Liver (tissue), 9 donors: ENCODE data around the gene SERTAD2. TPM values are rescaled to one million over a fixed set of nuclear protein-coding genes. Genes with fewer than 3 reads are reported as not detected.

Experiments used
- DNase-seq: peaks from one replicate; pipeline ENCODE4 v3.0.0-alpha.2; 2017; ENCODE audit warnings: low spot score
- H3K27ac ChIP-seq, 2 donors: one replicate each; pipeline ENCODE4 v1.7.0; 2013; ENCODE audit warnings: inconsistent platforms in 2 of 2, low read length in 2 of 2, control low read depth in 1 of 2, low read depth in 1 of 2, mild to moderate bottlenecking in 1 of 2
- H3K27me3 ChIP-seq, 4 donors: one replicate each; pipeline versions ENCODE4 v1.6.1 to v1.7.0; 2013; ENCODE audit warnings: low read length in 3 of 4, inconsistent platforms in 1 of 4, mild to moderate bottlenecking in 1 of 4, moderate library complexity in 1 of 4; ENCODE audit not compliant: control insufficient read depth in 4 of 4, insufficient read depth in 4 of 4
- H3K36me3 ChIP-seq, 4 donors: one replicate each; pipeline versions ENCODE4 v1.6.1 to v1.7.0; 2013; ENCODE audit warnings: low read length in 3 of 4, mild to moderate bottlenecking in 3 of 4, low read depth in 1 of 4, moderate library complexity in 1 of 4; ENCODE audit not compliant: control insufficient read depth in 4 of 4, insufficient read depth in 3 of 4
- H3K4me1 ChIP-seq, 4 donors: one replicate each; pipeline versions ENCODE4 v1.6.1 to v1.7.0; 2013; ENCODE audit warnings: low read length in 3 of 4, mild to moderate bottlenecking in 3 of 4, moderate library complexity in 1 of 4; ENCODE audit not compliant: control insufficient read depth in 4 of 4, insufficient read depth in 4 of 4
- H3K4me3 ChIP-seq, 3 donors: one replicate each; pipeline versions ENCODE4 v1.6.1 to v1.7.0; 2013; ENCODE audit warnings: low read length in 3 of 3, control low read depth in 1 of 3, low read depth in 1 of 3, mild to moderate bottlenecking in 1 of 3
- H3K9ac ChIP-seq, 2 donors: one replicate each; pipeline ENCODE4 v1.7.0; 2013; ENCODE audit warnings: low read length in 2 of 2, mild to moderate bottlenecking in 2 of 2, moderate library complexity in 2 of 2, control low read depth in 1 of 2, low read depth in 1 of 2
- H3K9me3 ChIP-seq, 4 donors: one replicate each; pipeline versions ENCODE4 v1.6.1 to v1.7.0; 2013; ENCODE audit warnings: low read length in 3 of 4; ENCODE audit not compliant: control insufficient read depth in 4 of 4
- EGR1 ChIP-seq, 2 donors: IDR thresholded peaks; 2 replicates each; pipeline ENCODE4 v1.6.1; 2016 to 2018; ENCODE audit warnings: antibody characterized with exemption in 2 of 2, low read depth in 2 of 2
- FOXA1 ChIP-seq: IDR thresholded peaks from 2 replicates; pipeline ENCODE4 v1.6.1; 2016; ENCODE audit warnings: antibody characterized with exemption
- FOXA2 ChIP-seq: IDR thresholded peaks from 2 replicates; pipeline ENCODE4 v1.6.1; 2016; ENCODE audit warnings: antibody characterized with exemption
- GABPA ChIP-seq, 2 donors: IDR thresholded peaks in 1 of 2; conservative IDR thresholded peaks in 1 of 2; 2 replicates each; pipeline ENCODE4 v1.6.1; 2016; ENCODE audit warnings: antibody characterized with exemption in 2 of 2, mild to moderate bottlenecking in 1 of 2, moderate library complexity in 1 of 2
- HNF4A ChIP-seq, 2 donors: conservative IDR thresholded peaks; 2 replicates each; pipeline ENCODE4 v1.6.1; 2016; ENCODE audit warnings: antibody characterized with exemption in 2 of 2, mild to moderate bottlenecking in 2 of 2
- HNF4G ChIP-seq: IDR thresholded peaks from 2 replicates; pipeline ENCODE4 v1.6.1; 2016; ENCODE audit warnings: antibody characterized with exemption
- JUND ChIP-seq, 2 donors: IDR thresholded peaks; 2 replicates each; pipeline ENCODE4 v1.6.1; 2016; ENCODE audit warnings: antibody characterized with exemption in 2 of 2
- NR2F2 ChIP-seq: IDR thresholded peaks from 2 replicates; pipeline ENCODE4 v1.6.1; 2016; ENCODE audit warnings: antibody characterized with exemption
- RAD21 ChIP-seq, 2 donors: IDR thresholded peaks; 2 replicates each; pipeline ENCODE4 v1.6.1; 2016; ENCODE audit warnings: antibody characterized with exemption in 2 of 2, mild to moderate bottlenecking in 2 of 2
- RXRA ChIP-seq, 2 donors: IDR thresholded peaks; 2 replicates each; pipeline ENCODE4 v1.6.1; 2017 to 2018; ENCODE audit warnings: antibody characterized with exemption in 2 of 2, mild to moderate bottlenecking in 1 of 2
- SP1 ChIP-seq: IDR thresholded peaks from 2 replicates; pipeline ENCODE4 v1.6.1; 2018; ENCODE audit warnings: antibody characterized with exemption, mild to moderate bottlenecking
- TAF1 ChIP-seq: conservative IDR thresholded peaks from 2 replicates; pipeline ENCODE4 v1.6.1; 2016; ENCODE audit warnings: antibody characterized with exemption, mild to moderate bottlenecking
- YY1 ChIP-seq: IDR thresholded peaks from 2 replicates; pipeline ENCODE4 v1.6.1; 2016; ENCODE audit warnings: antibody characterized with exemption, mild to moderate bottlenecking
- WGBS: extraction: QIAGEN DNeasy Blood & Tissue Kit; methylation state at CpG from one replicate; pipeline ENCODE4 v1.1.7; 2013; 5-methylcytosine and 5-hydroxymethylcytosine counted together
- polyA plus RNA-seq, 2 donors: library from polyadenylated mRNA; stranded (reverse) in 1 of 2; unstranded in 1 of 2; fragments of 200-250 nt in 1 of 2; fragments of >200 nt in 1 of 2; fragmentation: Nextera tagmentation in 1 of 2; extraction: Ambion mirVana in 1 of 2; gene quantifications; one replicate each; pipeline versions ENCODE4 v1.2.1 to v1.2.3, GENCODE V29; 2013 to 2015
- total RNA-seq, 2 donors: library from RNA; depleted of rRNA; stranded (reverse); fragments of >200 nt; gene quantifications; one replicate each; pipeline ENCODE4 v1.2.3, GENCODE V29; 2014
- TF ChIP-seq, protein P1 (sequence below): fragments of 150-350 bp; IDR thresholded peaks from 2 replicates; pipeline ENCODE4 v1.5.1; 2017; ENCODE audit warnings: improper control_type of control experiment, low read depth, low read length; ENCODE audit not compliant: missing input control
- TF ChIP-seq, protein P2 (sequence below): IDR thresholded peaks from 2 replicates; pipeline ENCODE4 v1.6.1; 2016; ENCODE audit warnings: antibody characterized with exemption
- TF ChIP-seq, protein P3 (sequence below): IDR thresholded peaks from 2 replicates; pipeline ENCODE4 v1.6.1; 2016; ENCODE audit warnings: antibody characterized with exemption
- TF ChIP-seq, protein P4 (sequence below): IDR thresholded peaks from 2 replicates; pipeline ENCODE4 v1.6.1; 2016; ENCODE audit warnings: antibody characterized with exemption
- TF ChIP-seq, protein P5 (sequence below): IDR thresholded peaks from 2 replicates; pipeline ENCODE4 v1.6.1; 2016; ENCODE audit warnings: antibody characterized with exemption, mild to moderate bottlenecking
- donor health status: healthy.
- donor health status: healthy.
- donor health status: healthy.
- donor health status: healthy.
- donor health status: healthy.

SERTAD2 gene
- total and polyA plus RNA-seq, 4 donors, result 5.1 to 13.3 (median 6.4) TPM

DNA sequence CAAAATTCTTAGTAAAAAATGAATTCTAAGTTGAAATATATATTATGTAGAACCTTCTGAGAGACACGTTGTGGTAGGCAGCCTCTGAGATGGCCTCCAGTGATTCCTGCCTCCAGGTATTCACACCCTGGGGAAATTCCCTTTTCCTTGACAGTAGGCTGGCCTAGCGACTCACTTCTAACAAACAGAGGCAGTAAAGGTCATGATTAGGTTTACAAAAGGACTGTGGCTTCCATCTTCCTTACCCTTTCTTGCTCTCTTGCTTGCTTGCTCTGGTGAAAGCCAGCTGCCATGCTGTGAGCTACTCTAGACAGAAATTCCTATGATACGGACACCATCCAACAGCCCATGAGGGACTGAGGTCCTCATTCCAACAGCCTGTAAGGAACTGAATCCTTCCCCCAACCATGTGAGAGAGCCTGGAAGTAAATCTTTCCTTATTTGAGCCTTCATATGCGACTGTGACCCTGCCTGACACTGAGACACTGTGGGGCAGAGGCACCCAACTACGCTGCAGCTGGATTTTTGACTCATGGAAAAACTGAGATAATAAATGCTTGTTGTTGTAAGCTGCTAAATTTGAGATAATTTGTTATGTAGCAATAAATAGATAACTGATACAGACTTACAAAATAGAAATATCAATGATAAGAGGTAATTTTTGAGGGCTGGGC lies 32.7 kb upstream of the SERTAD2 start:
- H3K27ac ChIP-seq, result peak overlapping the region in 1 of 2 donors; percentile 5
- 82% methylated on average over 5 of the region's 5 CpGs for WGBS
- no peak for TF ChIP-seq TAF1
- TF ChIP-seq YY1, result no peak
- TF ChIP-seq NR2F2, result no peak
- TF ChIP-seq, protein P1, sequence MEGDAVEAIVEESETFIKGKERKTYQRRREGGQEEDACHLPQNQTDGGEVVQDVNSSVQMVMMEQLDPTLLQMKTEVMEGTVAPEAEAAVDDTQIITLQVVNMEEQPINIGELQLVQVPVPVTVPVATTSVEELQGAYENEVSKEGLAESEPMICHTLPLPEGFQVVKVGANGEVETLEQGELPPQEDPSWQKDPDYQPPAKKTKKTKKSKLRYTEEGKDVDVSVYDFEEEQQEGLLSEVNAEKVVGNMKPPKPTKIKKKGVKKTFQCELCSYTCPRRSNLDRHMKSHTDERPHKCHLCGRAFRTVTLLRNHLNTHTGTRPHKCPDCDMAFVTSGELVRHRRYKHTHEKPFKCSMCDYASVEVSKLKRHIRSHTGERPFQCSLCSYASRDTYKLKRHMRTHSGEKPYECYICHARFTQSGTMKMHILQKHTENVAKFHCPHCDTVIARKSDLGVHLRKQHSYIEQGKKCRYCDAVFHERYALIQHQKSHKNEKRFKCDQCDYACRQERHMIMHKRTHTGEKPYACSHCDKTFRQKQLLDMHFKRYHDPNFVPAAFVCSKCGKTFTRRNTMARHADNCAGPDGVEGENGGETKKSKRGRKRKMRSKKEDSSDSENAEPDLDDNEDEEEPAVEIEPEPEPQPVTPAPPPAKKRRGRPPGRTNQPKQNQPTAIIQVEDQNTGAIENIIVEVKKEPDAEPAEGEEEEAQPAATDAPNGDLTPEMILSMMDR, result no peak
- no peak for TF ChIP-seq RAD21 (IDR thresholded peaks at IDR 0.05)
- TF ChIP-seq, protein P2, sequence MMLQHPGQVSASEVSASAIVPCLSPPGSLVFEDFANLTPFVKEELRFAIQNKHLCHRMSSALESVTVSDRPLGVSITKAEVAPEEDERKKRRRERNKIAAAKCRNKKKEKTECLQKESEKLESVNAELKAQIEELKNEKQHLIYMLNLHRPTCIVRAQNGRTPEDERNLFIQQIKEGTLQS, result no peak
- no peak for TF ChIP-seq JUND (IDR thresholded peaks at IDR 0.05)
- TF ChIP-seq RXRA (IDR thresholded peaks at IDR 0.05), result no peak
- TF ChIP-seq FOXA2, result no peak
- TF ChIP-seq SP1, result no peak
- no peak overlapping the region for H3K4me3 ChIP-seq
- no peak for DNase-seq
- no peaks in the 10 kb centered on the region for H3K9me3 ChIP-seq
- no peaks in the 10 kb centered on the region for H3K36me3 ChIP-seq
- peaks cover 5 to 49% (median 33%) of the 10 kb centered on the region in 4 donors for H3K4me1 ChIP-seq
- no peaks in the 10 kb centered on the region for H3K27me3 ChIP-seq
- no peak overlapping the region for H3K9ac ChIP-seq

DNA sequence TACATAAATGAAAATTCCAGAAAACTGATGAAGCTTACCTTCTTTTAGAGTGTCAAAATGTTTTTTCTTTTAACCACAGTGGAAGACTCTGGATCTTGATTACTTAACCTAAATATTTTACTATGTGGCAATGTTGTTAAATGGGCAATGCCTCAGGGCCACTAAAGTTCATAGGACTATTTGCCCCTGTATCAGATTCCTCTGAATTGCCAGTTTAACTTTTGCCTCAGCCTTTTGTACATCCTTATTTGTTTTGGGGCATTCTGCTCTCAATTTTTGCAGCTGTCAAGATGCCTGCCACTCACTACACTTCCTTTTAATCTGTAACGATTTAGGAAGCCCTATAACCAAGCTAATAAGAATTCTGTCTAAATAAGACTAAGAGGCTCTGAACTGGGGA lies 31.7 kb upstream of the SERTAD2 start:
- no peaks in the 10 kb centered on the region for H3K36me3 ChIP-seq
- 27% methylated on average over 1 of the region's 1 CpG for WGBS
- peak overlapping the region; percentile 28 to 50 (median 44) for H3K4me3 ChIP-seq
- peaks cover 5 to 49% (median 33%) of the 10 kb centered on the region in 4 donors for H3K4me1 ChIP-seq
- no peak for DNase-seq
- H3K27me3 ChIP-seq, result no peaks in the 10 kb centered on the region
- H3K27ac ChIP-seq, result peak overlapping the region; percentile 70
- peak overlapping the region in 1 of 2 donors; percentile 48 for H3K9ac ChIP-seq
- H3K9me3 ChIP-seq, result no peaks in the 10 kb centered on the region
- TF ChIP-seq GABPA (IDR thresholded peaks at IDR 0.05 in 1 of 2, conservative IDR thresholded peaks at IDR 0.05 in 1 of 2), result peak in 1 of 2 donors; percentile 50
- peak; percentile 88 for TF ChIP-seq HNF4G
- peak; percentile 69 for TF ChIP-seq NR2F2
- TF ChIP-seq, protein P3, sequence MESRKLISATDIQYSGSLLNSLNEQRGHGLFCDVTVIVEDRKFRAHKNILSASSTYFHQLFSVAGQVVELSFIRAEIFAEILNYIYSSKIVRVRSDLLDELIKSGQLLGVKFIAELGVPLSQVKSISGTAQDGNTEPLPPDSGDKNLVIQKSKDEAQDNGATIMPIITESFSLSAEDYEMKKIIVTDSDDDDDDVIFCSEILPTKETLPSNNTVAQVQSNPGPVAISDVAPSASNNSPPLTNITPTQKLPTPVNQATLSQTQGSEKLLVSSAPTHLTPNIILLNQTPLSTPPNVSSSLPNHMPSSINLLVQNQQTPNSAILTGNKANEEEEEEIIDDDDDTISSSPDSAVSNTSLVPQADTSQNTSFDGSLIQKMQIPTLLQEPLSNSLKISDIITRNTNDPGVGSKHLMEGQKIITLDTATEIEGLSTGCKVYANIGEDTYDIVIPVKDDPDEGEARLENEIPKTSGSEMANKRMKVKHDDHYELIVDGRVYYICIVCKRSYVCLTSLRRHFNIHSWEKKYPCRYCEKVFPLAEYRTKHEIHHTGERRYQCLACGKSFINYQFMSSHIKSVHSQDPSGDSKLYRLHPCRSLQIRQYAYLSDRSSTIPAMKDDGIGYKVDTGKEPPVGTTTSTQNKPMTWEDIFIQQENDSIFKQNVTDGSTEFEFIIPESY, result peak; percentile 80
- TF ChIP-seq YY1, result peak; percentile 92
- TF ChIP-seq SP1, result peak; percentile 93
- TF ChIP-seq, protein P4, sequence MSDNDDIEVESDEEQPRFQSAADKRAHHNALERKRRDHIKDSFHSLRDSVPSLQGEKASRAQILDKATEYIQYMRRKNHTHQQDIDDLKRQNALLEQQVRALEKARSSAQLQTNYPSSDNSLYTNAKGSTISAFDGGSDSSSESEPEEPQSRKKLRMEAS, result peak; percentile 81
- TF ChIP-seq FOXA2, result peak; percentile 83
- TF ChIP-seq RXRA (IDR thresholded peaks at IDR 0.05), result peak; percentile 96 to 98
- TF ChIP-seq, protein P1, result no peak
- peak; percentile 49 to 68 for TF ChIP-seq RAD21 (IDR thresholded peaks at IDR 0.05)
- TF ChIP-seq, protein P5, sequence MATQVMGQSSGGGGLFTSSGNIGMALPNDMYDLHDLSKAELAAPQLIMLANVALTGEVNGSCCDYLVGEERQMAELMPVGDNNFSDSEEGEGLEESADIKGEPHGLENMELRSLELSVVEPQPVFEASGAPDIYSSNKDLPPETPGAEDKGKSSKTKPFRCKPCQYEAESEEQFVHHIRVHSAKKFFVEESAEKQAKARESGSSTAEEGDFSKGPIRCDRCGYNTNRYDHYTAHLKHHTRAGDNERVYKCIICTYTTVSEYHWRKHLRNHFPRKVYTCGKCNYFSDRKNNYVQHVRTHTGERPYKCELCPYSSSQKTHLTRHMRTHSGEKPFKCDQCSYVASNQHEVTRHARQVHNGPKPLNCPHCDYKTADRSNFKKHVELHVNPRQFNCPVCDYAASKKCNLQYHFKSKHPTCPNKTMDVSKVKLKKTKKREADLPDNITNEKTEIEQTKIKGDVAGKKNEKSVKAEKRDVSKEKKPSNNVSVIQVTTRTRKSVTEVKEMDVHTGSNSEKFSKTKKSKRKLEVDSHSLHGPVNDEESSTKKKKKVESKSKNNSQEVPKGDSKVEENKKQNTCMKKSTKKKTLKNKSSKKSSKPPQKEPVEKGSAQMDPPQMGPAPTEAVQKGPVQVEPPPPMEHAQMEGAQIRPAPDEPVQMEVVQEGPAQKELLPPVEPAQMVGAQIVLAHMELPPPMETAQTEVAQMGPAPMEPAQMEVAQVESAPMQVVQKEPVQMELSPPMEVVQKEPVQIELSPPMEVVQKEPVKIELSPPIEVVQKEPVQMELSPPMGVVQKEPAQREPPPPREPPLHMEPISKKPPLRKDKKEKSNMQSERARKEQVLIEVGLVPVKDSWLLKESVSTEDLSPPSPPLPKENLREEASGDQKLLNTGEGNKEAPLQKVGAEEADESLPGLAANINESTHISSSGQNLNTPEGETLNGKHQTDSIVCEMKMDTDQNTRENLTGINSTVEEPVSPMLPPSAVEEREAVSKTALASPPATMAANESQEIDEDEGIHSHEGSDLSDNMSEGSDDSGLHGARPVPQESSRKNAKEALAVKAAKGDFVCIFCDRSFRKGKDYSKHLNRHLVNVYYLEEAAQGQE, result peak; percentile 41
- peak; percentile 93 to 97 for TF ChIP-seq HNF4A (conservative IDR thresholded peaks at IDR 0.05)
- TF ChIP-seq TAF1, result peak; percentile 33
- TF ChIP-seq, protein P2, result peak; percentile 73
- TF ChIP-seq JUND (IDR thresholded peaks at IDR 0.05), result peak; percentile 63 to 71
- peak; percentile 36 for TF ChIP-seq FOXA1
- TF ChIP-seq EGR1 (IDR thresholded peaks at IDR 0.05; ENCODE audit: low read depth in 2 of 2), result peak in 1 of 2 donors; percentile 54
